Stimulated activated CD8-positive, alpha-beta memory T cell treated with anti-CD3 and anti-CD28 coated beads, Interleukin-4, amount 100 ng/mL, for 24 hours (primary cell): ENCODE results near the gene FNIP1.
"Not testable (repeated sequence)": the region's sequence is repeated elsewhere in the genome, so short reads cannot be mapped to it uniquely, and the experiment has no call there.

Experiments
- DNase-seq: peaks from one replicate; pipeline ENCODE4 v3.0.0-alpha.2; 2020; ENCODE audit warnings: low read depth

The FNIP1 gene

GRCh38 chr5:131796793-131797693 lies at the start of gene FNIP1:
TSS of gene FNIP1 (minus strand) at chr5:131797017. CDS start at chr5:131796921, 96 bp downstream.
- peak; percentile 99 for DNase-seq

- no peak for DNase-seq
Measured at GRCh38 chr5:131846536-131846935, 49.7 kb upstream of the FNIP1 start.

GRCh38 chr5:131845828-131846227 lies 49.0 kb upstream of the FNIP1 start:
- no peak for DNase-seq

GRCh38 chr5:131842971-131843370 lies 46.2 kb upstream of the FNIP1 start:
- not testable (repeated sequence) for DNase-seq

DNA sequence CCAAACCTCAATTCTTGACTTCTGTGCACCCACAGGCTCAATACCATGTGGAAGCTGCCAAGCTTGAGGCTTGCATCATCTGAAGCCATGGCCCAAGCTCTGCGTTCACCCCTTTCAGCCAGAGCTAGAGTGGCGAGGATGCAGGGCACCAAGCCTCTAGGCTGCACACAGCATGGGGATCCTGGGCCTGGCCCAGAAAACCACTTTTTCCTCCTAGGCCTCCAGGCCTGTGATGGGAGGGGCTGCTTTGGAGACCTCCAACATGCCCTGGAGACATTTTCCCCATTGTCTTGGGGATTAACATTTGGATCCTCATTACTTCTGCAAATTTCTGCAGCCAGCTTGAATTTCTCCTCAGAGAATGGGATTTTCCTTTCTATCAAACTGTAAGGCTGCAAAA lies 35.9 kb upstream of the FNIP1 start:
- not testable (repeated sequence) for DNase-seq

GRCh38 chr5:131825404-131826013 lies 28.7 kb upstream of the FNIP1 start:
- DNase-seq: no peak

- no peak for DNase-seq
Measured at GRCh38 chr5:131824631-131825030, 27.8 kb upstream of the FNIP1 start.

DNA sequence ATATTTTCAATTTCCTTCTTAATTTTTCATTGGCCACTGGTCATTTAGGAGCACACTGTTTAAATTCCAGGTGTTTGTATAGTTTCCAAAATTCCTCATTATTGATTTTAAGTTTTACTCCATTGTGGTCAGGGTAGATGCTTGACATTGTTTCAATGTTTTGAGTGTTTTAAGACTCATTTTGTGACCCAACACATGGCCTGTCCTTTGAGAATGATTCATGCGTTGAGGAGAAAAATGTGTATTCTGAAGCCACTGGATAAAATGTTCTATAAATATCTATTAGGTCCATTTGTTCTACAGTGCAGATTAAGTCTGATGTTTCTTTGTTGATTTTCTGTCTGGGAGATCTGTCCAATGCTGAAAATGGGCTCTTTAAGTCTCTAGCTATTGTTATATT lies 24.4 kb upstream of the FNIP1 start:
- DNase-seq: no peak

DNA sequence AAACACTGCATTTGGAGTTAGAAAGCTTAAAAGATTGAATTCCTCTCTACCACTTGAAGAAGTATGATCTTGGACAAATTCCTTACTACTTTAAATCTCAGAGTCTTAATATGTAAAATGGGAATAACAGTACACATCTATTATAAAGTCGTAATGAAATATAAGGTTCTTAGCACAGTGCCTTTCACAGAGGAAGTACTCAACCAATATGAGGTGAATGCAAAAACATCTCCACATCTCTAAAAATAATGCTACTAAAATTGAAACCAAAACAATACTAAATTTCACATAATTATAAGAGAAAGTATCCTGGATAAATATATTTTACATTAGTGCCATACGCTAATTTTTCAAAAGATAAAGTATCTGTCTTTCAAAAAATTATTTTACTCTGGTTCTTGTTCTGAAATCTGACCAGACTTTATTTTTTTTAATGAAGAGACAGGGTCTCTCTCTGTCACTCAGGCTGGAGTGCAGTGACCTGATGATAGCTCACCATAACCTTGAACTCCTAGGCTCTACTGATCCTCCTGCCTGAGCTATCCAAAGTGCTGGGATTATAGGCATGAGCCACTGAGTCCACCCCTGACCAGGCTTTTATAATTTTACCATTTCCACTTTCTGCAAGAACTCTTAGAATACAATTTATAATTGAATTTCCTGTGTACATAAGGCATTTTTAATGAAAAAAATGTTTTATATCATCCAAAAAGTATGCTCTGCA lies 21.3 kb upstream of the FNIP1 start:
- DNase-seq: no peak

- DNase-seq: no peak
Measured at GRCh38 chr5:131814990-131815389, 18.2 kb upstream of the FNIP1 start.

GRCh38 chr5:131812371-131813160 lies 15.7 kb upstream of the FNIP1 start:
- no peak for DNase-seq

- no peak for DNase-seq
Measured at GRCh38 chr5:131810510-131811249, 13.9 kb upstream of the FNIP1 start.

DNA sequence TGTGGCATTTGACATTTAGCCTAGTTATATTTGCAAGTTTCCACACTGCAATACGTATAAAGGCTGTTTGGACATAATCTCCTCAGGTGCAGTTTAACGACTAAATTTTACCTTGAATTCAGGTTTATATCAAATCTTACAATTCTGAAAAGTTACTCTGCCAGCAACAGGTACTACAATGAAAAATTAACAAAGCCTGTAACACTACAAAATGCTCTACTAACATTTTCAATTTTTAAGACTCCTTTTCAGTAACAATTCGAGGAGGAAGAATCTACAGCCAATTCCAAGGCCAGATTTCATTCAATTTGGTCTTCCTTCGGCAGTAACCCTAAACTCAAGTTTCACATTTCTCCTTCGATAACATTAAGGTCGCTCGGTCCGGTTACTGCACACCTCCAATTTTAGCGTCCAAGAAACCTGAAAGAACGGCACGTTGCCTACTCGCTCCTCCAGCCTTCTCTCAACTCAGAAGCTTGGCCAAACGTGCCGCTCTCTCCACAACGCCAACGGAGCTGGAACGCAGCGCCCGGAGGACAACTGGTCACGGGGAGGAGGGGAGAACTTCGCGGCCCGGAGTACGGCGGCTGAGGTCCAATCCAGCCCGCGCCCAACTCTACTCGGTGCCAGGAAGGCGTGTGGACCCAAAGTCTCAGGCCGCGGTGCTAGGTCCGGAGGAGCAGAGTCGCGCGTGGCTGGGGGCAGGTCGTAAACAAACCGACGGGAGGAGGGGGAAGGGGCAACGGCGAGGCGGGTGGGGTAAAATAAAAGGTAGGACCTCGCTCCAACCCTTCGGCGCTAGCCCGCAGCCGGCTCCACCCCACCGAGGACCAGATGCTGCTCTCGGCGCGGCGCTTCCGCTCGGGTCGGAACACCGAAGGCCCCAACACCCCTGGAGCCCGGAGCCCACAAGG lies 681 bp downstream of the FNIP1 start:
- DNase-seq: peak; percentile 24

- no peak for DNase-seq
Measured at GRCh38 chr5:131795228-131795627, 1.6 kb downstream of the FNIP1 start.

DNA sequence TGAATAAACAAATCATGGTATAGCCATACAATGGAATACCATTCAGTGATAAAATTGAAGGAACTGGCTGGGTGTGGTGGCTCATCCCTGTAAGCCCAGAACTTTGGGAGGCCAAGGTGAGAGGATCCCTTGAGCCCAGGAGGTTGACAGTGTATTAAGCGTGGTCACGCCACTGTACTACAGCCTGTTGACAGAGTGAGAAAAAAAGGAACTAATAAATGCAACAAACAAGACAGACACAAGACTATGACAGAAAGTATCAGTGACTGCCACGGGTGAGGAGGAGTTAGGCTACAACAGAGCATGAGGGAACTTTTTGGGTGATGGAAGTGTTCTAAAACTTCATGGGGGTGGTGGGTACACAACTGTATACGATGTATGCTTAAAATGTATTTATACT lies 2.2 kb downstream of the FNIP1 start:
- DNase-seq: no peak

GRCh38 chr5:131792896-131793295 lies 3.9 kb downstream of the FNIP1 start:
- DNase-seq: no peak

- no peak for DNase-seq
Measured at GRCh38 chr5:131791866-131792265, 5.0 kb downstream of the FNIP1 start.

DNA sequence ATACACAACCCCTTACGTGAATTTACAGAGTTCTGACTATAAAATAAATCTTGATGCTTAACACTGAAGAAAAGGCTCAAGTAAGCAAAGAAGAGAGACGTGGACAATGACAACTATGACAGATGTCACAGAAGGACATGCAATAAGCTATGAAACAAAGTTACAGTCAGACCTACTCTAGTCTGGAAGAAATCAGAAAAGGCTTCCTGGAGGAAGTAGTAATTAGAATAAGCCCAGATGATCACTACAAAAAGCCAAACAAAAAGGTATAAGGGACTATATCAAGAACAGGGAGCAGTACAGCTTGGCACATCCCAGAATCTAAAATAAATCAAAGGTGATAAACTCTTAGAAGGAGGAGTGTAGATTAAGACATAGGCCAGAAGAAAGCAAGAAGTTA lies 6.3 kb downstream of the FNIP1 start:
- DNase-seq: no peak

DNA sequence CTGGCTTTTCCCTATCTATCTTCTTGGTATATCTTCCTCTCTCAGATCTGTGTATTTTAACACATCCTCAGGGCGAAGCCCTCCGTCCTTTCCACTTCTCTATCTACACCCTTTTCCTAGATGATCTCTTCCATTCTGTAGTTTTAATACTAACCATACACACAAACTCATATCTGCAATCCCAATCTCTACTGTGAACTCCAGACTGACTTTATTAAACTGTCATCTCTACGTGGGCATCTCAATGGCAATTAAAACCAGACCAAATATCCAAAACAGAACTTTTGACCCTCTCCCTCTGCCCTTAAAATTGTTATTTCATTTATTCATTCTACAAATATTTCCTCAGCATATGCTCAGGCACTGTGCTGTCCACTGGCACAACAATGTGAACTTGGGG lies 7.1 kb downstream of the FNIP1 start:
- DNase-seq: no peak

GRCh38 chr5:131787736-131788135 lies 9.1 kb downstream of the FNIP1 start:
- DNase-seq: no peak
